ENCODE measurements around the gene DPPA5. TPM values are rescaled to one million over a fixed set of nuclear protein-coding genes. Genes with fewer than 3 reads are reported as not detected.
A peak's percentile ranks its signal among the peaks of the same experiment; 100 is the strongest.
"Not testable (repeated sequence)": the region's sequence is repeated elsewhere in the genome, so short reads cannot be mapped to it uniquely, and the experiment has no call there.

The DPPA5 gene
- total RNA-seq, 1 experiment from 2014 or later, result not detected

- DNase-seq, result no peak
- CTCF ChIA-PET, result interaction anchor here (1.0 to 1.6 kb wide), 7 partner anchors 11 to 103 kb away, joined by 5 to 19 read pairs (median 7); no protein-coding TSS in a partner anchor
- H3K27ac Mint-ChIP-seq (ENCODE audit: unreplicated experiment), result peak overlapping the region; percentile 90
Observed at GRCh38 chr6:73388433-73388799, 34.3 kb upstream of the DPPA5 start.

GRCh38 chr6:73382462-73383113, 28.5 kb upstream of the DPPA5 start:
- Histone ChIP-seq H3K4me1 (no peaks in the 10 kb centered on the region), H3K36me3 (ENCODE audit: control insufficient read depth, insufficient read depth, low read length) (no peaks in the 10 kb centered on the region), H3K9me3 (no peaks in the 10 kb centered on the region), H3K4me3 (ENCODE audit: low read depth, low read length) (no peak overlapping the region), H3K27me3 (replicated peaks; ENCODE audit: control insufficient read depth, insufficient read depth, low read length) (no peaks in the 10 kb centered on the region)
- no TSS peak for BruUV-seq (replicated peaks)
- POLR2A ChIA-PET, result no interaction called here
- CTCF ChIA-PET, result no interaction called here
- DNase-seq, result no peak
- TF ChIP-seq CTCF (IDR thresholded peaks at IDR 0.05; ENCODE audit: insufficient read depth in 1 of 2, low read depth in 1 of 2, low read length in 1 of 2, severe bottlenecking in 1 of 2, unreplicated experiment in 1 of 2), result no peak
- H3K4me1 Mint-ChIP-seq (ENCODE audit: low read depth, unreplicated experiment), result no peaks in the 10 kb centered on the region
- H3K36me3 Mint-ChIP-seq (ENCODE audit: insufficient read depth, unreplicated experiment), result no peaks in the 10 kb centered on the region
- no peaks in the 10 kb centered on the region for H3K27me3 Mint-ChIP-seq (ENCODE audit: insufficient read depth, unreplicated experiment)
- intact Hi-C loops (cut with micrococcal nuclease; ENCODE audit: unreplicated experiment), result no loop called here
- no peaks in the 10 kb centered on the region for H3K9me3 Mint-ChIP-seq (ENCODE audit: unreplicated experiment)
- H3K4me3 Mint-ChIP-seq (ENCODE audit: unreplicated experiment), result no peak overlapping the region
- no peak overlapping the region for H3K27ac Mint-ChIP-seq (ENCODE audit: unreplicated experiment)

More at GRCh38 chr6:73388433-73388799, 34.3 kb upstream of the DPPA5 start:
- H3K4me3 ChIP-seq (ENCODE audit: low read depth, low read length), result peak overlapping the region; percentile 63
- POLR2A ChIA-PET, result interaction anchor here (1.9 kb wide), 1 partner anchor 79 kb away, joined by 7 read pairs; no protein-coding TSS in a partner anchor
- no peaks in the 10 kb centered on the region for H3K27me3 ChIP-seq (replicated peaks; ENCODE audit: control insufficient read depth, insufficient read depth, low read length)
- no peaks in the 10 kb centered on the region for H3K9me3 ChIP-seq
- H3K9me3 Mint-ChIP-seq (ENCODE audit: unreplicated experiment), result no peaks in the 10 kb centered on the region
- BruUV-seq (replicated peaks), result no TSS peak
- intact Hi-C loops (cut with micrococcal nuclease; ENCODE audit: unreplicated experiment), result loop anchor here (1.0 to 5.0 kb wide), 3 partner anchors 46 to 103 kb away; no protein-coding TSS in a partner anchor
- no peaks in the 10 kb centered on the region for H3K36me3 Mint-ChIP-seq (ENCODE audit: insufficient read depth, unreplicated experiment)
- H3K4me1 Mint-ChIP-seq (ENCODE audit: low read depth, unreplicated experiment), result no peaks in the 10 kb centered on the region
- no peaks in the 10 kb centered on the region for H3K27me3 Mint-ChIP-seq (ENCODE audit: insufficient read depth, unreplicated experiment)
- no peaks in the 10 kb centered on the region for H3K36me3 ChIP-seq (ENCODE audit: control insufficient read depth, insufficient read depth, low read length)
- H3K4me1 ChIP-seq, result no peaks in the 10 kb centered on the region
- peak overlapping the region; percentile 87 for H3K4me3 Mint-ChIP-seq (ENCODE audit: unreplicated experiment)
- no peak for TF ChIP-seq CTCF (IDR thresholded peaks at IDR 0.05; ENCODE audit: insufficient read depth in 1 of 2, low read depth in 1 of 2, low read length in 1 of 2, severe bottlenecking in 1 of 2, unreplicated experiment in 1 of 2)

- BruUV-seq (replicated peaks); intact Hi-C loops (cut with micrococcal nuclease; ENCODE audit: unreplicated experiment); H3K4me3 ChIP-seq (ENCODE audit: low read depth, low read length); H3K27me3 Mint-ChIP-seq (ENCODE audit: insufficient read depth, unreplicated experiment); POLR2A ChIA-PET; DNase-seq; H3K9me3 Mint-ChIP-seq (ENCODE audit: unreplicated experiment); H3K9me3 ChIP-seq; H3K4me1 Mint-ChIP-seq (ENCODE audit: low read depth, unreplicated experiment); H3K27me3 ChIP-seq (replicated peaks; ENCODE audit: control insufficient read depth, insufficient read depth, low read length); CTCF ChIA-PET; H3K36me3 Mint-ChIP-seq (ENCODE audit: insufficient read depth, unreplicated experiment); H3K36me3 ChIP-seq (ENCODE audit: control insufficient read depth, insufficient read depth, low read length); H3K4me3 Mint-ChIP-seq (ENCODE audit: unreplicated experiment); H3K27ac Mint-ChIP-seq (ENCODE audit: unreplicated experiment); H3K4me1 ChIP-seq: not testable (repeated sequence)
Observed at GRCh38 chr6:73381531-73381930, 27.5 kb upstream of the DPPA5 start.
